ENCODE measurements around the gene ULK1.

The ULK1 gene

DNA sequence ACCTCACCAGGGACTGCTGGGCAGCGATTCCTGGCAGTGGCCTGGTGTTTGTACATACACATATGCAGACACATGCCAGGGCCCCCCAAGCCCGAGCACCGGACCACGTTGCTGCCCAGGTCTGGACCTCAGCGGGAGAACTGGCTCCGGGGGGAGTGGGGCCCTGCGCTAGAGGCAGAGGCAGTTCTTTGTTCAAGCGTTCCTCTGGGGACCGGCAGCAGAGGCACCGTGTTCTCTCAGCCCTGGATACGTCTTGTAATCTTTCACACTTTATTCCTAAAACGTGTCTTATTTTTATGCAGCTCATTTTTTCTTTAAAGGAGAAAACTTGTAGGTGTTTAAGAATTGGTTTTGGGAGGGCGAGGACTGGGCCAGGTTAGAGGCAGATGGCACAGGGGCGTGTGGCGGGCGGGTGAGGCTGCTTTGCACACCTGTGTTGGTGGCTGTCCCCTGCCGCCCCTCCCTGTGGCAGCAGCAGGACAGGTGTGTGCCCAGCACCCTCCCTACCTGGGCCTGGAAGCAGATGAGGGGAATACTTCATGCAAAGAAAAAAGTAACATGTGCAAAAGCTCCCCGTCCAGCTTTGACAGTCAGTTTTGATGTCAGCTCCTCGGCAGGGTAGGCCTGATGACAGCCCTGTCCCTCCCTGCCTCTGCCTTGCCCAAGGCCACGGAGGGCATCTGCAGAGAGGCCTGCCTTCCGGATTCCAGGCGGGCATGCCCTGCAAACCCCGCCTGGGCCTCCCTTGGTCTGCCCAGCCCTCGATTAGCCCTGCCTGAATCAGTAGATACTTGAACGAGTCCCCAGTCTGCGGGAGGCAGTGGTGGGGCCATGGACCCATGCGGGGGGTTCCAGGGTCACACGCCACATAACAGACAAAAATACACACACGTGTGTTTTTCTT is 27.7 kb downstream of the ULK1 start:
- DNase-seq, result no peak

DNA sequence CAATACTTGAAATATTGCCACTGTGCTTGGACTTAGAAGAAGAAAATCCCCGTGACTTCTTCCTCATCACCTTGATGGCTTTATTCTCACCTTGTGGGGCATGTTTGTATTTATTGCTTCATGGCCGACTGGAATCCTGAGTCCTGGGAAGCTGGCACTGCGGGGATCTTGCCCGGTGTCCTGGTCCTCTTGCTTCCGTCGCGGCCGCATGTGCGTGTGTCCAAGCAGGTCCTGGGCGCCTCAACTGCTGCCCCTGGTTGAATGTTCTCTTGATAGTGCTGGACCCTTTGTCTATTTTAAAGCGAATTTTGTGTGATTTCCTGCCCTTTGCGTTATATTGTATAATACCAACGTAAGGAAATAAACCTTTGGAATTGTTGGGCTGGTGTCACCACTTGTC is 28.4 kb downstream of the ULK1 start:
- no peak for DNase-seq

GRCh38 chr12:131923260-131923659 is 28.8 kb downstream of the ULK1 start:
- DNase-seq, result no peak

DNA sequence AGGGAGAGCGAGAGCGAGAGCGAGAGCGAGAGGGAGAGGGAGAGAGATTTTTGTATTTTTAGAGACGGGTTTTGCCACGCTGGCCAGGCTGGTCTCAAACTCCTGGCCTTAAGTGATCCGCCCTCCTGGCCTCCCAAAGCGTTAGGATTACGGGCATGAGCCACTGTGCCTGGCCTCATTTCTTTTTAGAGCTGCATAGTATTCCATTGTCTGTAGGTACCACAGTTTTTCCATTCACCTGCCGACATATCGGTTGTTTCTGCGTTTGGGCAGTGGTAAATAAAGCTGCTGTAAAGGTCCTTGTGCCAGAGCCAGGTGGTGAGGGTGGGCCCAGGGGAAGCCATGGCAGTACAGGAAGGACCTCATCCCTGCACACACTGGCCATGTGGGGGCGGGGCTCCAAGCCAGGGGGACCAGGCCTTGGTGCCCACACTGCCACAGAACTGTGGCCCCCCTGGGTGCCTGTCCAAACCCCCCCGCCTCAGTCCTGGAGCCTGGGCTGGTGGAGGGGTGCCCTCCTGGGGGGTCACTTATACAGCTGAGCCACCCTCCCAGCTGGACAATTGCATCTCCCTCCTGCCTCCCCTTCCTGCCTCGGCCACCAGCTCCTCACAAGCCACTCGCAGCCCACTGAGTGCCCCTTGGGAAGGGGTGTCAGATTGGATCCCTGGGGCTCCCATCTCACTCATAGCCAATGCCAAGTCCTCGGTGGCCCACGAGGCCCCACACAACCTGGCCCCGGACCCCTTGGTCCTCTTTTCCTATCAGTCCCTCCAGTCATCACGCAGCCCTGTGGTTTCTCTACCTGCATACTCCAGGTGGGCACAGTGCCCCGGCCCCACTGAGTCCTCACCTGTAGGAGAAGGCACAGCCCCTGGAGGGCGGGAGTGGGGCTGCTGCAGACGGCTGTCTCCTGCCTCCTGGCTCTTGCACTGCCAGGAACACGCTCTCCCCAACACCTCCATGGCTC is 33.0 kb downstream of the ULK1 start:
- DNase-seq, result no peak

DNA sequence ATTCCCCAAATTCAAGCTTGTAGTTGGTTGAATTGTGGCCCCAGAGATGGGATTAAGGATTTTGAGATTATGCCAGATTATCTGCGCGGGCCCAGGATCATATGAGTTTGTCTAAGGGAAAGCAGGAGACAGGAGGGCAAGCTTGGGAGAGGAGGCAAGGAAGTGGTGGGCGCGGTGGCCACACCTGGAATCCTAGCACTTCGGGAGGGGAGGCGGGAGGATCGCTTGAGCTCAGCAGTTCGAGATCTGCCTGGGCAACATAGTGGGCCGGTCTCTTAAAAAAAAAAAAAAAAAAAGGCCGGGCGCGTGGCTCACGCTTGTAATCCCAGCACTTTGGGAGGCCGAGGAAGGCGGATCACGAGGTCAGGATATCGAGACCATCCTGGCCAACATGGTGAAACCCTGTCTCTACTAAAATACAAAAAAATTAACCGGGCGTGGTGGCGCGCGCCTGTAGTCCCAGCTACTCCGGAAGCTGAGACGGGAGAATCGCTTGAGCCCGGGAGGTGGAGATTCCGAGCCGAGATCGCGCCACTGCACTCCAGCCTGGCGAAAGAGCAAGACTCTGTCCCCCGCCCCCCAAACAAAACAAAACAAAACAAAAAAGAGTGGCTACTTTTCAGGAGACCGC is 33.8 kb downstream of the ULK1 start:
- DNase-seq, result no peak

GRCh38 chr12:131928711-131929580 is 34.5 kb downstream of the ULK1 start, which contains the start of gene PUS1:
PUS1 (plus strand) TSS chr12:131929276; CDS start chr12:131929723, 447 bp downstream.
- DNase-seq, result peak; percentile 84

DNA sequence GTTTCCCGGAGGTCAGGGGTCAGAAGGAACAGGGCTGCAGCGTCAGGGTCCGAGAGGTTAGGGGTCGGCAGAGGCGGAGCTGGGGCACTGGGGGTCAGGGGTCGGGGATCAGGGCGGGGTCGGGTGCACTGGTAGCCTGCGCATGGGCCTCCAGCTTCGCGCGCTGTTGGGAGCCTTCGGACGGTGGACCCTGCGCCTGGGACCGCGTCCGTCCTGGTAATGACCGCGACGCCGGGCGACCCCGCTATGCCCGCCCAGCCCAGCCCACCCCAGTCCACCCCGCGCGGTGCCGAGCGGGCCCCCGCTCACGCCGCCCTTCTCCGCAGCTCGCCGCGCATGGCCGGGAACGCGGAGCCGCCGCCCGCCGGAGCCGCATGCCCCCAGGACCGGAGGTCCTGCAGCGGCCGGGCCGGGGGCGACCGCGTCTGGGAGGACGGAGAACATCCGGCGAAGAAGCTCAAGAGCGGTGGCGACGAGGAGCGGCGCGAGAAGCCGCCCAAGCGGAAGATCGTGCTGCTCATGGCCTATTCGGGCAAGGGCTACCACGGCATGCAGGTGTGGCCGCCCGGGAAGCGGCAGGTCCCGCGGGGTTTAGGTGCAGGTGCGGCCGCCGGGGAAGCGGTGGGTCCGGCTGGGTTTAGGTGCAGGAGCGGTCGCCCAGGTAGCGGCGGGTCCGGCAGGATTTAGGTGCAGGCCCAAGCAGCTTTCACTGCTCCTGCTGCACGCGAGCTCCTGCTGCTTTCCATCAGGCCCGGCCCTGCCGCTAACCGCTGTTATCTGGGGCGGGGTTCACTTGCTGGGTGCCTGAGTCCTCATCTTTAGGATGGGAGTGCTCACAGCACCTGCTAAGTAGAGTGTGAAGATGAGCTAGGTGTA is 35.4 kb downstream of the ULK1 start:
- DNase-seq, result no peak

GRCh38 chr12:131930510-131930909 is 36.1 kb downstream of the ULK1 start:
- no peak for DNase-seq

- no peak for DNase-seq
These were observed 39.0 kb downstream of the ULK1 start for GRCh38 chr12:131933387-131933786.

- no peak for DNase-seq
These were observed 40.1 kb downstream of the ULK1 start for GRCh38 chr12:131934535-131934934.

- DNase-seq, result no peak
These were observed 43.7 kb downstream of the ULK1 start for GRCh38 chr12:131938082-131938481.

DNA sequence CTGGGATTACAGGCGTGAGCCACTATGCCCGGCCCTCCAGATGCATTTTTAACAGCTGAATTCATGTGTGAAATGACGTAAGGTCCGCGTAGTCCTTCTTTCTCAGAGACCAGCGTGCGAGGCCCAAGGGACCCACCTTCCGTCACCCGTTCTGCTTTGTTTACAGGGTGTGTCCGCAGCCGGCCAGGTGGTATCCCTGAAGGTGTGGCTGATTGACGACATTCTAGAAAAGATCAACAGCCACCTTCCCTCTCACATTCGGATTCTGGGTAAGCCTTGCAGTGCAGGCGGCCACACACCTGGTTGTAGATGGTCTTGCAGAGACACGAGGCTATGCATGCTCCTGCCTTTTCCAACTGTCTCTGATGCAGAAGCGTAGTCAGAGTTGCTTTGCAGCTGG is 44.6 kb downstream of the ULK1 start:
- no peak for DNase-seq

- DNase-seq, result no peak
These were observed 45.7 kb downstream of the ULK1 start for GRCh38 chr12:131940141-131940547.

DNA sequence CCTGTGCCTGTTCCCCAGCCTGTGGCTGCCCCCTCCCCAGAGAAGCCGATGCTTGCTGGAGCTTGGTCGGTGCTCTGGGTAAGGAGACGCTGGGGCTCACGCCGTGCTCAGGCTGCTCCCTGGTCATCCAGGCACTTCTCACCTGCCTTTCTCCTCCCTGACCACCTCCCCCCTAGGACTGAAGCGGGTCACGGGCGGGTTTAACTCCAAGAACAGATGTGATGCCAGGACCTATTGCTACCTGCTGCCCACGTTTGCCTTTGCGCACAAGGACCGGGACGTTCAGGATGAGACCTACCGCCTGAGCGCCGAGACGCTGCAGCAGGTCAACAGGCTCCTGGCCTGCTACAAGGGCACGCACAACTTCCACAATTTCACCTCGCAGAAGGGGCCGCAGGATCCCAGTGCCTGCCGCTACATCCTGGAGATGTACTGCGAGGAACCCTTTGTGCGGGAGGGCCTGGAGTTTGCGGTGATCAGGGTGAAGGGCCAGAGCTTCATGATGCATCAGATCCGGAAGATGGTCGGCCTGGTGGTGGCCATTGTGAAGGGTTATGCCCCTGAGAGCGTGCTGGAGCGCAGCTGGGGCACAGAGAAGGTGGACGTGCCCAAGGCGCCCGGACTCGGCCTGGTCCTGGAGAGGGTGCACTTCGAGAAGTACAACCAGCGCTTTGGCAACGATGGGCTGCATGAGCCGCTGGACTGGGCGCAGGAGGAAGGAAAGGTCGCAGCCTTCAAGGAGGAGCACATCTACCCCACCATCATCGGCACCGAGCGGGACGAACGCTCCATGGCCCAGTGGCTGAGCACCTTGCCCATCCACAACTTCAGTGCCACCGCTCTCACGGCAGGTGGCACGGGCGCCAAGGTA is 46.9 kb downstream of the ULK1 start:
- DNase-seq, result no peak

- DNase-seq, result no peak
These were observed 47.5 kb downstream of the ULK1 start for GRCh38 chr12:131941987-131942341.

DNA sequence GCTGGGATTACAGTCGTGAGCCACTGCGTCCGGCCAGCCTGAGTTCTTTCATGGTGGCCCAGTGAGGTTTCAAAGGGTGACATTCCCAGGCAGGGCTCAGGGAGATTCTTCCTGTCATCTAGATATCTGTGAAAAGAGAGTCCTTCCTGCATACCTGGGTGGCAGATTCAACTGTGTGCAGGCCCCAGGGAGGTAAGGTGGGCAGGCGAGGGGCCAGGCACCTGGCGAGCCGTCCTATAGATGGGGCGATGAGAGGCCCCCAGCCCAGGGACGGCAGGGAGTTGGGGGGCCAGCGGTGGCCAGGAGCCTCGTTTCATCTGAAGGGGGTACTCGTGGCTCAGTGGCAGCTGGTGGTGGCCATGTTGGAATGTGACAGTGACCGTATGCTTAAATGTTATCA is 48.2 kb downstream of the ULK1 start:
- no peak for DNase-seq

GRCh38 chr12:131943389-131943788 is 49.0 kb downstream of the ULK1 start:
- no peak for DNase-seq

DNA sequence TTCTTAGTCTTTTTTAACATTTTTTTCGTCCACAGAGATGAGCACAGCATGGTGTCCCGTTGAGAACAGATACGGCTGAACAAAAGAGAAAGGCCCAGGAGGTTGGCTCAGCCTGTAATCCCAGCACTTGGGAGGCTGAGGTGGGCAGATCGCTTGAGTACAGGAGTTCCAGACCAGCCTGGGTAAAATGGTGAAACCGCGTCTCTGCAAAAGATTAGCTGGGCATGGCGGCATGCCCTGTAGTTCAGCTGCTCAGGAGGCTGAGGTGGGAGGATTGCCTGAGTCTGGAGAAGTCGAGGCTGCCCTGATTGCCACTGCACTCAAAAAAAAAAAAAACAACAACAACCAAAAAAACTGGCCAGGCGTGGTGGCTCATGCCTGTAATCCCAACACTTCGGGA is 49.5 kb downstream of the ULK1 start:
- DNase-seq, result no peak

DNA sequence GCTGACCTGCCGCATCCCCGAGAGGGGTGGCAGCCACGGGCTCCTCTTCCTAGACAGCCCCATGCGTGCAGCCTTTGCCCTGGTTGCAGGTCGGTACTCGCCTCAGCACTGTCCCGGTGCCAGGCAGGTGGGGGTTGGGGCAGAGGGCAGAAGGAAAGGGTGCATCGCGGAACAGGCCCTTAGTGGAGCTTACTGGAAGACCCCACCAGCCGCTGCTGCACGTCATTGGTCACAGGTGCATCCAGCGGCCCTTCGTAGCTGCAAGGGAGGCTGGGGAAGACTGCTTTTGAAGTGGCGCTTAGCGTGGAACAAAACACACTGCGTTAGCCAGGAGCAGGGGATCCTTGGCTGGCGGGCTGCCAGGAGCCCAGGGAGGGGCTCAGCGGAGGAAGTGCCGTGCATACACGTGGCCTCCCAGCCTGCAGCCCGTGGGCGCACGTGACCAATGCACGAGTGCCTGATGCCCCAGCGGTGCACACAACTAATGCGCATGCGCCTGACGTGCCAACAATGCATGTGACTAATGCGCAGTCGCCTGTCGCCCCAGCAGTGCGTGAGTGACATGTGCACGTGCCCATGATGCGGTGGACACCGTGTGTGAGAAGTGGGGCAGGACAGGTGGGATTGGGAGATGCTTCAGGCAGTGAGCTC is 50.3 kb downstream of the ULK1 start:
- DNase-seq, result no peak

GRCh38 chr12:131946757-131947156 is 52.3 kb downstream of the ULK1 start:
- DNase-seq, result no peak
